HepG2 (cell line): ENCODE results near the gene DLG4. TPM values are rescaled to one million over a fixed set of nuclear protein-coding genes. Genes with fewer than 3 reads are reported as not detected.
A peak's percentile ranks its signal among the peaks of the same experiment; 100 is the strongest.

ENCODE experiments used
- RAD21 ChIP-seq: fragments of 450-650 bp; formaldehyde crosslinking; IDR thresholded peaks from 2 replicates; pipeline ENCODE4 v1.5.0; 2020; ENCODE audit warnings: mild to moderate bottlenecking
- YEATS2 ChIP-seq: sonication (generic); formaldehyde crosslinking; IDR thresholded peaks from 2 replicates; pipeline ENCODE4 v1.4.0; 2020; ENCODE audit warnings: missing genetic modification reagents, borderline replicate concordance
- polyA plus RNA-seq, 8 experiments: library from polyadenylated mRNA; depleted of rRNA in 3 of 8; stranded (reverse) in 7 of 8; unstranded in 1 of 8; fragments of >200 nt; fragmentation: Illumina TruSeq in 4 of 8; extraction: Trizol in 4 of 8; gene quantifications; 2 replicates each; pipeline versions ENCODE4 v1.2.1 to v1.2.3, GENCODE V29; 2011 to 2016; ENCODE audit warnings: low read depth in 4 of 8, missing spikeins in 1 of 8, mixed read lengths in 1 of 8; ENCODE audit not compliant: insufficient read depth in 1 of 8
- total RNA-seq, 5 experiments: library from RNA; depleted of rRNA; stranded (reverse); fragments of >200 nt; fragmentation: Illumina TruSeq; extraction: Trizol; gene quantifications; 2 replicates each; pipeline ENCODE4 v1.2.3, GENCODE V29; 2016; ENCODE audit warnings: low read depth in 1 of 5
- TF ChIP-seq, protein P1 (sequence below), 2 experiments: sonication (generic) in 1 of 2; formaldehyde crosslinking in 1 of 2; IDR thresholded peaks; 2 replicates each; pipeline versions ENCODE4 v1.6.1 to v1.9.0; 2014 to 2022; ENCODE audit warnings: antibody characterized with exemption in 1 of 2, borderline replicate concordance in 1 of 2, inconsistent platforms in 1 of 2, low read depth in 1 of 2, missing genetic modification reagents in 1 of 2
- TF ChIP-seq, protein P2 (sequence below): sonication (generic); formaldehyde crosslinking; IDR thresholded peaks from 2 replicates; pipeline ENCODE4 v1.4.0; 2020; ENCODE audit warnings: mild to moderate bottlenecking, missing genetic modification reagents
- TF ChIP-seq, protein P3 (sequence below): sonication (generic); formaldehyde crosslinking; IDR thresholded peaks from 2 replicates; pipeline ENCODE4 v1.8.1; 2023; ENCODE audit warnings: mild to moderate bottlenecking, inconsistent platforms, moderate library complexity, missing genetic modification reagents, borderline replicate concordance
- TF ChIP-seq, protein P4 (sequence below), 2 experiments: fragments of 450-650 bp in 1 of 2; sonication (generic) in 1 of 2; formaldehyde crosslinking in 1 of 2; IDR thresholded peaks; 2 replicates each; pipeline versions ENCODE4 v1.6.1 to v1.8.0; 2016 to 2022; ENCODE audit warnings: antibody characterized with exemption in 1 of 2, mild to moderate bottlenecking in 1 of 2, missing genetic modification reagents in 1 of 2

DLG4 gene
- total and polyA plus RNA-seq, 2 of the 13 experiments (the other 11 are each of a cell fraction or from before 2014, with no cell fraction given), result 0.71 to 4.3 TPM

DNA sequence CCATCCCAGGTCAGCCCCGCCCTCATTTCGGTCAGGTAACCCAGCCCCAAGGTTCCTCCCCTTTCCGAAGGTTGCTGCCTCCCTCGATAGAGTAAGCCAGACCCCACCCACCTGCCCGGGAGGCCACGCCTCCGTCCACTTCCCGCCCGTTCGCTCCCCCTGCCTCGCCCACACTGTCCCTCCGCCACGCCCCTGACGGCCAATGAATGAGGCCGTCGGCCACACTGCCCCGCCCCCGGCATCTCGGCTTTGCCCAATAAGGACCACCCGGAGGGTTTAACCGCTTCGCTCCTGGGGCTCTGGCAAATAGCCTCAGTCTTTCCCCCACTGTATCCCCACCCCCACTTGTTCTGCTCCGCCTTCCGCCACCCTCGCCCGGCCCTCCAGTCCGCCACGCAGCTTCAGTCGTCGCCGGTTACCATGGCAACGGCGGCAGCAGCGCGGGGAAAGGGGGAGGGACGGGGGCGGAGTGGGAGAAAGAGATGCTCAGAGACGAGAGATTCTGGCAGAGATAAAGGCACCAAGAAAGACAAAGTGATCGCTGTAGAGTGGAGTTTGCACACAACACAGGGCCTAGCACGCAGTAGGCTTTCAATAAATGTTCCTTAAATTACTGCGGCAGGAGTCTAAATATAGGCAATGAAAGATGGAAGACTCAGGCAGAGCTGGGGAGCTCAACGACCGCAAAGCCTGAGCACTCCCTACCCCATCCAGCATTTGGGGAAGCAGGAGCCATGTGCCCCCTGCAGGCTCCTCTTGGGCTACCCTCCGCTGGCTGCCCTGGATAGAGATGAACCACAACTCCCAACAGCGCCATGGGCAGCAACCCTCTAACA, 5.1 kb downstream of the DLG4 start (continued):
- TF ChIP-seq, protein P1, sequence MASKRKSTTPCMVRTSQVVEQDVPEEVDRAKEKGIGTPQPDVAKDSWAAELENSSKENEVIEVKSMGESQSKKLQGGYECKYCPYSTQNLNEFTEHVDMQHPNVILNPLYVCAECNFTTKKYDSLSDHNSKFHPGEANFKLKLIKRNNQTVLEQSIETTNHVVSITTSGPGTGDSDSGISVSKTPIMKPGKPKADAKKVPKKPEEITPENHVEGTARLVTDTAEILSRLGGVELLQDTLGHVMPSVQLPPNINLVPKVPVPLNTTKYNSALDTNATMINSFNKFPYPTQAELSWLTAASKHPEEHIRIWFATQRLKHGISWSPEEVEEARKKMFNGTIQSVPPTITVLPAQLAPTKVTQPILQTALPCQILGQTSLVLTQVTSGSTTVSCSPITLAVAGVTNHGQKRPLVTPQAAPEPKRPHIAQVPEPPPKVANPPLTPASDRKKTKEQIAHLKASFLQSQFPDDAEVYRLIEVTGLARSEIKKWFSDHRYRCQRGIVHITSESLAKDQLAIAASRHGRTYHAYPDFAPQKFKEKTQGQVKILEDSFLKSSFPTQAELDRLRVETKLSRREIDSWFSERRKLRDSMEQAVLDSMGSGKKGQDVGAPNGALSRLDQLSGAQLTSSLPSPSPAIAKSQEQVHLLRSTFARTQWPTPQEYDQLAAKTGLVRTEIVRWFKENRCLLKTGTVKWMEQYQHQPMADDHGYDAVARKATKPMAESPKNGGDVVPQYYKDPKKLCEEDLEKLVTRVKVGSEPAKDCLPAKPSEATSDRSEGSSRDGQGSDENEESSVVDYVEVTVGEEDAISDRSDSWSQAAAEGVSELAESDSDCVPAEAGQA (IDR thresholded peaks at IDR 0.05; ENCODE audit: low read depth), result no peak
- TF ChIP-seq, protein P1 (CRISPR knock-in tag; IDR thresholded peaks at IDR 0.05; ENCODE audit: borderline replicate concordance), result no peak
- TF ChIP-seq RAD21 (CRISPR knock-in tag) (peak; percentile 56), YEATS2 (CRISPR knock-in tag) (0 out of 2 replicates have a peak, but pooled peaks have one; percentile 9)
- TF ChIP-seq, protein P2, sequence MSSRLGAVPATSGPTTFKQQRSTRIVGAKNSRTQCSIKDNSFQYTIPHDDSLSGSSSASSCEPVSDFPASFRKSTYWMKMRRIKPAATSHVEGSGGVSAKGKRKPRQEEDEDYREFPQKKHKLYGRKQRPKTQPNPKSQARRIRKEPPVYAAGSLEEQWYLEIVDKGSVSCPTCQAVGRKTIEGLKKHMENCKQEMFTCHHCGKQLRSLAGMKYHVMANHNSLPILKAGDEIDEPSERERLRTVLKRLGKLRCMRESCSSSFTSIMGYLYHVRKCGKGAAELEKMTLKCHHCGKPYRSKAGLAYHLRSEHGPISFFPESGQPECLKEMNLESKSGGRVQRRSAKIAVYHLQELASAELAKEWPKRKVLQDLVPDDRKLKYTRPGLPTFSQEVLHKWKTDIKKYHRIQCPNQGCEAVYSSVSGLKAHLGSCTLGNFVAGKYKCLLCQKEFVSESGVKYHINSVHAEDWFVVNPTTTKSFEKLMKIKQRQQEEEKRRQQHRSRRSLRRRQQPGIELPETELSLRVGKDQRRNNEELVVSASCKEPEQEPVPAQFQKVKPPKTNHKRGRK (CRISPR knock-in tag), result no peak
- TF ChIP-seq, protein P3, sequence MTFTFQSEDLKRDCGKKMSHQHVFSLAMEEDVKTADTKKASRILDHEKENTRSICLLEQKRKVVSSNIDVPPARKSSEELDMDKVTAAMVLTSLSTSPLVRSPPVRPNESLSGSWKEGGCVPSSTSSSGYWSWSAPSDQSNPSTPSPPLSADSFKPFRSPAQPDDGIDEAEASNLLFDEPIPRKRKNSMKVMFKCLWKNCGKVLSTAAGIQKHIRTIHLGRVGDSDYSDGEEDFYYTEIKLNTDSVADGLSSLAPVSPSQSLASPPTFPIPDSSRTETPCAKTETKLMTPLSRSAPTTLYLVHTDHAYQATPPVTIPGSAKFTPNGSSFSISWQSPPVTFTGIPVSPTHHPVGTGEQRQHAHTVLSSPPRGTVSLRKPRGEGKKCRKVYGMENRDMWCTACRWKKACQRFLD (CRISPR knock-in tag), result 0 out of 2 replicates have a peak, but pooled peaks have one; percentile 53
- TF ChIP-seq, protein P4, sequence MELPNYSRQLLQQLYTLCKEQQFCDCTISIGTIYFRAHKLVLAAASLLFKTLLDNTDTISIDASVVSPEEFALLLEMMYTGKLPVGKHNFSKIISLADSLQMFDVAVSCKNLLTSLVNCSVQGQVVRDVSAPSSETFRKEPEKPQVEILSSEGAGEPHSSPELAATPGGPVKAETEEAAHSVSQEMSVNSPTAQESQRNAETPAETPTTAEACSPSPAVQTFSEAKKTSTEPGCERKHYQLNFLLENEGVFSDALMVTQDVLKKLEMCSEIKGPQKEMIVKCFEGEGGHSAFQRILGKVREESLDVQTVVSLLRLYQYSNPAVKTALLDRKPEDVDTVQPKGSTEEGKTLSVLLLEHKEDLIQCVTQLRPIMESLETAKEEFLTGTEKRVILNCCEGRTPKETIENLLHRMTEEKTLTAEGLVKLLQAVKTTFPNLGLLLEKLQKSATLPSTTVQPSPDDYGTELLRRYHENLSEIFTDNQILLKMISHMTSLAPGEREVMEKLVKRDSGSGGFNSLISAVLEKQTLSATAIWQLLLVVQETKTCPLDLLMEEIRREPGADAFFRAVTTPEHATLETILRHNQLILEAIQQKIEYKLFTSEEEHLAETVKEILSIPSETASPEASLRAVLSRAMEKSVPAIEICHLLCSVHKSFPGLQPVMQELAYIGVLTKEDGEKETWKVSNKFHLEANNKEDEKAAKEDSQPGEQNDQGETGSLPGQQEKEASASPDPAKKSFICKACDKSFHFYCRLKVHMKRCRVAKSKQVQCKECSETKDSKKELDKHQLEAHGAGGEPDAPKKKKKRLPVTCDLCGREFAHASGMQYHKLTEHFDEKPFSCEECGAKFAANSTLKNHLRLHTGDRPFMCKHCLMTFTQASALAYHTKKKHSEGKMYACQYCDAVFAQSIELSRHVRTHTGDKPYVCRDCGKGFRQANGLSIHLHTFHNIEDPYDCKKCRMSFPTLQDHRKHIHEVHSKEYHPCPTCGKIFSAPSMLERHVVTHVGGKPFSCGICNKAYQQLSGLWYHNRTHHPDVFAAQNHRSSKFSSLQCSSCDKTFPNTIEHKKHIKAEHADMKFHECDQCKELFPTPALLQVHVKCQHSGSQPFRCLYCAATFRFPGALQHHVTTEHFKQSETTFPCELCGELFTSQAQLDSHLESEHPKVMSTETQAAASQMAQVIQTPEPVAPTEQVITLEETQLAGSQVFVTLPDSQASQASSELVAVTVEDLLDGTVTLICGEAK (IDR thresholded peaks at IDR 0.05), result no peak
- TF ChIP-seq, protein P4 (CRISPR knock-in tag; IDR thresholded peaks at IDR 0.05), result 0 out of 2 replicates have a peak, but pooled peaks have one; percentile 26
